WERI-Rb-1 (cell line): Measurements from ENCODE around the gene COCH.

Source experiments
- DNase-seq: peaks from one replicate; pipeline ENCODE4 v3.0.0-alpha.2; 2020
- H3K27ac ChIP-seq: fragments of 250-450 bp; sonication (Bioruptor Pico); 2 replicates; pipeline ENCODE4 v1.5.1; 2020; ENCODE audit warnings: mild to moderate bottlenecking, moderate library complexity
- H3K27me3 ChIP-seq: fragments of 250-450 bp; sonication (Bioruptor Pico); 2 replicates; pipeline ENCODE4 v1.5.1; 2021; ENCODE audit warnings: mild to moderate bottlenecking, low read depth, moderate library complexity; ENCODE audit not compliant: insufficient read depth, severe bottlenecking
- H3K36me3 ChIP-seq: fragments of 250-450 bp; sonication (Bioruptor Pico); 2 replicates; pipeline ENCODE4 v1.5.1; 2020; ENCODE audit warnings: mild to moderate bottlenecking, moderate library complexity
- H3K4me3 ChIP-seq: 2 replicates; pipeline ENCODE4 v1.5.1; 2011; ENCODE audit warnings: low read depth, mild to moderate bottlenecking, control low read depth, low read length
- H3K9me3 ChIP-seq: fragments of 250-450 bp; sonication (Bioruptor Pico); 2 replicates; pipeline ENCODE4 v1.5.1; 2021; ENCODE audit warnings: mild to moderate bottlenecking, moderate library complexity; ENCODE audit not compliant: severe bottlenecking
- CTCF ChIP-seq: IDR thresholded peaks from 2 replicates; pipeline ENCODE4 v1.5.1; 2011; ENCODE audit warnings: low read depth, mild to moderate bottlenecking, control low read depth, inconsistent platforms, low read length

Gene COCH

DNA sequence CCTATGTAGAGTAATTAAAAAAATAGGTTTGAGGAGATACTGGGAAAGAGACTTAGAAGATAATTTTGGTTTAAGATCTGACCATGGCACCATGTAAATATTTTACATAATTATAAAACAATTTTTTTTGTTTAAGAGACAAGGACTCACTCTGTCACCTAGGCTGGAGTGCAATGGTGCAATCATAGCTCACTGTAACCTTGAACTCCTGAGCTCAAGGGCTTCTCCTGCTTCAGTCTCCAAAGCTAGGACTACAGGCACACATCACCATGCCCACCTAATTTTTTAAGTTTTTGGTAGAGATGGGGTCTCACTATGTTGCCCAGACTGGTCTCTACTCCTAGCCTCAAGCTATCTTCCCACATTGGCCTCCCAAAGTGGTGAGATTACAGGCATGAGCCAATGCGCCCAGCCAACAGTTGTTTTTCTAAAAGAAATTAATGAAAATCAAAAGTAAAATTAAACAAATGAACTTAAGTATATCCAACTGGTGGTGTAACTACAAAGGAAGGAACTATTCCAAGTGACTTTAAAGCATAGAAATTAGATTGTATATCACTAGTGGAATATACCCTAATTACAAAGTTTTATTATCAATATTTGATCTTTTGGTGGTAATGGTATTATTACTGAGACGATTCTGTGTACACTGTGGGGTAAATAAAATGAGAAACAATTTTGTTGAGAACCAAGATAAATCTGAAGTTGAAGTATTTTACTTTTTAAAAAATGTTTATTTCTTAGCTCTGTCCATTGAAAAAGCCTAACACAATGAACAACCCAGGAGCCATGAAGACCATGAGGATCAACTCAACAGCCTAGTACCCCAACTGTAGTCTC is 29.1 kb downstream of the COCH start:
- Histone ChIP-seq H3K27me3 (no peaks in the 10 kb centered on the region), H3K4me3 (no peak overlapping the region), H3K9me3 (no peaks in the 10 kb centered on the region), H3K27ac (no peak overlapping the region), H3K36me3 (peaks cover 38% of the 10 kb centered on the region)
- TF ChIP-seq CTCF, result no peak
- DNase-seq, result no peak

DNA sequence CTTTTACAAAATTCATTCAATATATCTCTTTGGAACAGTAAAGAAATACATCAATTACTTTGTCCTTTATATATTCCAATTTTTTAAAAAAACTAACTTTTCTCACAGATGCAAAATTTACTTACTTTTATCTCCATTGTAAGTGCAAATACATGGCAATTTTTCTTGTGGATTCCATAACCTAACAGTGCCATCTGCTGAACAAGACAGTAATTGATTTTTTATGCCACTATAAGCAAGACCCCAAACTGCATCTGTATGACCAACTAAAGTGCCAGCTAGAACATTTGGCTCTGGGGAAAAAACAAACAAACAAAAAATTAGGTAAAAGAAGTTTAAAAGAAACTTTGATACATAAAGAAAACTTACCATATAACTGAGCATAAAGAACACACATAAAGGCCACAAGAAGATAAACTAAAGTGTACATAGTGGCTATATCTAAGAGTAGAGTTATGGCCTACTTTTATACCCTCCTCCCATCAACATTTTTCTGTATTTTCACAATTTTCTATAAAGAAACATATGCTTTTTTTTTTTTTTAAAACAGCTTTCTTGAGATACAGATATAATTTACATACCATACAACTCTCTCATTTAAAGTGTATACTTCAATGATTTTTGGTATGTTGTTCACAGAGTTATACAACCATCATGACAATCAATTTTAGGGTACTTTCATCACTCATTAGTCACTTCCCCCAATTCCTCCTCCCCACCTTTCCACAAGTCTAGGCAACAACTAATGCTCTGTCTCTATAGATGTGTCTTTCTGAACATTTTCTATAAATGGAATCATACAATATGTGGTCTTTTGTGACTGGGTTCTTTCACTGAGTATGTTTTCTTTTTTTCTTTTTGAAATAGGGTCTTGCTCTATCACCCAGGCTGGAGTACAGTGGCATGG is 32.6 kb downstream of the COCH start:
- 0 out of 2 replicates have a peak, but pooled peaks have one; percentile 11 for TF ChIP-seq CTCF
- H3K27me3 ChIP-seq, result no peaks in the 10 kb centered on the region
- no peak overlapping the region for H3K4me3 ChIP-seq
- no peak for DNase-seq
- peaks cover 46% of the 10 kb centered on the region for H3K36me3 ChIP-seq
- no peaks in the 10 kb centered on the region for H3K9me3 ChIP-seq
- no peak overlapping the region for H3K27ac ChIP-seq

DNA sequence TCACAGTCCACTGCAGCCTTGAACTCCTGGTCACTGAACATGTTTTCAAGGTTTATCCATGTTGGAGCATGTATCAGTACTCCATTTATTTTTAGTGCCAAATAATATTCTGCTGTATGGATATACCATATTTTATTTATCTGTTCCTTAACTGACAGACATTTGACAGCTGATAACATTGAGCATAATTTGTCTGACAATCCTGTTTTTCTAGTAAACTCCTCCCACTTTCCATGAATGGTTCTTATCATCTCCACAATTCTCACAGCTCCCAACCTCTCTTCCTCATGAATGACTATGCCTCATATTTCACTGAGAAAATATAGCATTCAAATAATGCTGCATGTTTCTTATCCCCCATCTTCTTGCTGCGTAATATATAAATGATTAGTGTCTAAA is 33.3 kb downstream of the COCH start:
- peaks cover 44% of the 10 kb centered on the region for H3K36me3 ChIP-seq
- TF ChIP-seq CTCF, result no peak
- no peak for DNase-seq
- H3K27me3 ChIP-seq, result no peaks in the 10 kb centered on the region
- H3K4me3 ChIP-seq, result no peak overlapping the region
- no peak overlapping the region for H3K27ac ChIP-seq
- H3K9me3 ChIP-seq, result no peaks in the 10 kb centered on the region

- Histone ChIP-seq H3K36me3 (peaks cover 41% of the 10 kb centered on the region), H3K4me3 (no peak overlapping the region), H3K27me3 (no peaks in the 10 kb centered on the region), H3K27ac (no peak overlapping the region), H3K9me3 (no peaks in the 10 kb centered on the region)
- TF ChIP-seq CTCF, result no peak
- no peak for DNase-seq
These were observed 34.5 kb downstream of the COCH start for GRCh38 chr14:30908826-30909225.

GRCh38 chr14:30914812-30915211 is 40.5 kb downstream of the COCH start:
- peaks cover 20% of the 10 kb centered on the region for H3K36me3 ChIP-seq
- H3K27ac ChIP-seq, result no peak overlapping the region
- H3K9me3 ChIP-seq, result no peaks in the 10 kb centered on the region
- H3K27me3 ChIP-seq, result no peaks in the 10 kb centered on the region
- no peak overlapping the region for H3K4me3 ChIP-seq
- DNase-seq, result no peak
- TF ChIP-seq CTCF, result no peak
